ENCODE measurements around the gene RBM26. TPM values are rescaled to one million over a fixed set of nuclear protein-coding genes. Genes with fewer than 3 reads are reported as not detected.

The RBM26 gene
- total RNA-seq, 4 donors from 2014 or later, result 54.7 to 67.5 (median 56.8) TPM

DNA sequence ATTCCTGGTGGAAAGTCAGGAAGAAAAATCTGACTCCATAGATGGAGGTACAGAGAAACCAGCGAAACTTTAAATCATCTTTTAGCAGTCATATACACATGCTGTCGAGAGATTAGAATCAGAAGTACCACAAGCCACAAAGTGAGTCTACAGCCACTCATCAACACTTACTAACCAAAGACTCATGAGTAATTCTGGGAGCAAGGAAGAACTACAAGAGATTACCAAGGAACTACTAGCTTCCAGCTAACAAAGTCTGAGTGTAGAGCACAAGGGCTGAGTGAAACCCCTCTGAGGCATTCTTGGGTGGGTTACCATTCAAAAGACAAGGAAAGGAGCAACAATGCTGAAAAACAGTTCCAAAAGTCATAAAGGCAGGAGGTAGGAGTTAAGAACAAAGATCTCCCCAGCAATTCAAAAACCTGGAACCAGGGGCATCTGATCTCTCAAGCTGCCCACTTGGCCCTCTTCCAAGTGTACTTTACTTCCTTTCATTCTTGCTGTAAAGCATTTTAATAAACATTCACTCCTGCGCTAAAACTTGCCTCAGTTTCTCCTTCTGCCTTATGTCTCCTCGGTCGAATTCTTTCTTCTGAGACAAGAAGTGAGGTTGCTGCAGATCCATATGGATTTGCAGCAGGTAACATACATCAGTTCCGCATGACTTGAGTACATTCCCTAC is 13.0 kb downstream of the RBM26 start:
- Histone ChIP-seq H3K4me1 (peaks cover 16 to 19% of the 10 kb centered on the region in 2 donors), H3K36me3 (peaks cover 0 to 3% of the 10 kb centered on the region in 2 donors), H3K27ac (peak overlapping the region in 1 of 3 donors; percentile 3), H3K4me3 (replicated peaks in 1 of 3) (no peak overlapping the region), H3K27me3 (no peaks in the 10 kb centered on the region), H3K9me3 (no peaks in the 10 kb centered on the region)
- no peak for TF ChIP-seq CTCF (IDR thresholded peaks at IDR 0.05)
- no peak for TF ChIP-seq POLR2A (IDR thresholded peaks at IDR 0.05)
- WGBS, 2 donors, result 69% methylated on average over 6 of the region's 6 CpGs
- intact Hi-C loops (cut with DNase I), result no loop called here
- DNase-seq, result peak in 1 of 2 donors; percentile 14

- Histone ChIP-seq H3K4me3 (replicated peaks in 1 of 3) (no peak overlapping the region), H3K9me3 (no peaks in the 10 kb centered on the region), H3K27me3 (no peaks in the 10 kb centered on the region), H3K36me3 (no peaks in the 10 kb centered on the region), H3K27ac (no peak overlapping the region), H3K4me1 (peaks cover 39 to 40% of the 10 kb centered on the region in 2 donors)
- no peak for TF ChIP-seq CTCF (IDR thresholded peaks at IDR 0.05)
- DNase-seq, result no peak
- WGBS, 2 donors, result 90 to 97% methylated on average over 1 of the region's 1 CpG
- intact Hi-C loops (cut with DNase I), result no loop called here
Measured at GRCh38 chr13:79389026-79389425, 17.0 kb downstream of the RBM26 start.

DNA sequence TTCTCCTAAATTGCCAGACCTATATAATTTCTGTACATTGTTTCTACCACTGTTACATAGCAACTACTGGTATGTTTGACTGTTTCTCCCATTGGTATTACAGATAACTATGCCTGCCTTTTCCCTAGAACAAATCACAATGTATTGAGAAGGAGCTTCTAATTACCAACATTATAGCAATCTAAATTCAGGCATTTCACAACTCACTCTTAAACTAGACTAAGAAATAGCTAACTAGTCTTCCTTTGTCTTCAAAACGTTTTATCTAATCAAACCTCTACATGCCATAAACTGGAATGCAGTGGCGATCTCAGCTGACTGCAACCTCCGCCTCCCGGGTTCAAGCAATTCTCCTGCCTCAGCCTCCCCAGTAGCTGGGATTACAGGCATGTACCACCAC is 18.2 kb downstream of the RBM26 start:
- no peak for DNase-seq
- 93 to 94% methylated on average over 4 of the region's 4 CpGs for WGBS, 2 donors
- TF ChIP-seq POLR2A (IDR thresholded peaks at IDR 0.05) (no peak), CTCF (IDR thresholded peaks at IDR 0.05) (no peak)
- no peaks in the 10 kb centered on the region for H3K36me3 ChIP-seq
- H3K4me1 ChIP-seq, result peaks cover 27 to 28% of the 10 kb centered on the region in 2 donors
- H3K27me3 ChIP-seq, result no peaks in the 10 kb centered on the region
- no peaks in the 10 kb centered on the region for H3K9me3 ChIP-seq
- peak overlapping the region in 2 of 3 donors; percentile 5 to 13 for H3K27ac ChIP-seq
- intact Hi-C loops (cut with DNase I), result no loop called here
- no peak overlapping the region for H3K4me3 ChIP-seq (replicated peaks in 1 of 3)

GRCh38 chr13:79386125-79386826 is 19.8 kb downstream of the RBM26 start:
- no peak overlapping the region for H3K4me3 ChIP-seq (replicated peaks in 1 of 3)
- H3K4me1 ChIP-seq, result peaks cover 24 to 27% of the 10 kb centered on the region in 2 donors
- WGBS, 2 donors, result 94% methylated on average over 1 of the region's 1 CpG
- no peak for TF ChIP-seq CTCF (IDR thresholded peaks at IDR 0.05)
- no peak for TF ChIP-seq POLR2A (IDR thresholded peaks at IDR 0.05)
- H3K9me3 ChIP-seq, result no peaks in the 10 kb centered on the region
- no peak overlapping the region for H3K27ac ChIP-seq
- H3K36me3 ChIP-seq, result no peaks in the 10 kb centered on the region
- DNase-seq, result no peak
- intact Hi-C loops (cut with DNase I), result no loop called here
- no peaks in the 10 kb centered on the region for H3K27me3 ChIP-seq

DNA sequence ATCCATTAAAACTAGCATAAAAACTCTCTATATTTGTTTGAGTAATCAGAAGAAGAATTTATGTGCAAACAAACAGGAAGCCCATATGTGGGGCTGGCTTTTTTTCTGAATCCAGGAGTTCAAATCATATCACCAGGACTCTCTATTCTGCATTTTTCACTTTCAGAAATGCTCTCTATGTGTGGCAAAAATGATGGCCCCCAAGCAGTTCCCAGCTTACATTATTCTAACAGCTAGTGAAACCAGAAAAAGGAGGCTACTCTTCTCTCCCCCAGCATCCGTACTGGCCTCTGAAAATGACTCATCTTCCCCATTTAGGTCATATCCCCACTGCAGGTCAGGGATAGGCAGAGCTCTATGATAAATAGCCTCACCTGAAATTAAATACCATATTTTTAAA is 20.4 kb downstream of the RBM26 start:
- H3K9me3 ChIP-seq, result no peaks in the 10 kb centered on the region
- H3K4me3 ChIP-seq (replicated peaks in 1 of 3), result no peak overlapping the region
- intact Hi-C loops (cut with DNase I), result no loop called here
- H3K36me3 ChIP-seq, result no peaks in the 10 kb centered on the region
- peaks cover 24 to 27% of the 10 kb centered on the region in 2 donors for H3K4me1 ChIP-seq
- WGBS, 2 donors, result 64 to 85% methylated on average over 1 of the region's 1 CpG
- H3K27ac ChIP-seq, result no peak overlapping the region
- H3K27me3 ChIP-seq, result no peaks in the 10 kb centered on the region
- TF ChIP-seq CTCF (IDR thresholded peaks at IDR 0.05) (no peak), POLR2A (IDR thresholded peaks at IDR 0.05) (no peak)
- no peak for DNase-seq

Data from thyroid gland (tissue), 4 donors.